HepG2 (cell line): ENCODE measurements around the gene HLF. TPM values are rescaled to one million over a fixed set of nuclear protein-coding genes. Genes with fewer than 3 reads are reported as not detected.

ENCODE experiments used
- AKNA ChIP-seq: sonication (generic); formaldehyde crosslinking; IDR thresholded peaks from 2 replicates; pipeline ENCODE4 v1.4.0; 2020; ENCODE audit warnings: missing genetic modification reagents, borderline replicate concordance
- ARNT ChIP-seq: fragments of 450-650 bp; IDR thresholded peaks from 2 replicates; pipeline ENCODE4 v1.6.1; 2017
- BRCA1 ChIP-seq: sonication (generic); formaldehyde crosslinking; IDR thresholded peaks from 2 replicates; pipeline ENCODE4 v1.4.0; 2020; ENCODE audit warnings: missing genetic modification reagents
- FOXA3 ChIP-seq: IDR thresholded peaks from 2 replicates; pipeline ENCODE4 v1.6.1; 2016; ENCODE audit warnings: missing genetic modification reagents, missing compliant biosample characterization
- KIAA2018 ChIP-seq: sonication (generic); formaldehyde crosslinking; IDR thresholded peaks from 2 replicates; pipeline ENCODE4 v1.5.0; 2020; ENCODE audit warnings: mild to moderate bottlenecking, missing genetic modification reagents, borderline replicate concordance
- ZHX2 ChIP-seq, 2 experiments: sonication (generic) in 1 of 2; formaldehyde crosslinking in 1 of 2; IDR thresholded peaks; 2 replicates each; pipeline versions ENCODE4 v1.6.1 to v1.9.0; 2014 to 2022; ENCODE audit warnings: antibody characterized with exemption in 1 of 2, borderline replicate concordance in 1 of 2, inconsistent platforms in 1 of 2, low read depth in 1 of 2, missing genetic modification reagents in 1 of 2
- ZNF253 ChIP-seq: sonication (generic); formaldehyde crosslinking; IDR thresholded peaks from 2 replicates; pipeline ENCODE4 v1.8.0; 2022; ENCODE audit warnings: mild to moderate bottlenecking, missing genetic modification reagents, borderline replicate concordance
- ZNF501 ChIP-seq: sonication (generic); formaldehyde crosslinking; IDR thresholded peaks from 2 replicates; pipeline ENCODE4 v1.5.1; 2020; ENCODE audit warnings: mild to moderate bottlenecking, moderate library complexity, missing genetic modification reagents
- ZNF552 ChIP-seq: sonication (generic); formaldehyde crosslinking; IDR thresholded peaks from 2 replicates; pipeline ENCODE4 v1.9.0; 2022; ENCODE audit warnings: missing genetic modification reagents, mild to moderate bottlenecking, borderline replicate concordance
- ZNF878 ChIP-seq: sonication (generic); formaldehyde crosslinking; IDR thresholded peaks from 2 replicates; pipeline ENCODE4 v1.8.1; 2023; ENCODE audit warnings: mild to moderate bottlenecking, missing genetic modification reagents, moderate library complexity
- polyA plus RNA-seq, 8 experiments: library from polyadenylated mRNA; depleted of rRNA in 3 of 8; stranded (reverse) in 7 of 8; unstranded in 1 of 8; fragments of >200 nt; fragmentation: Illumina TruSeq in 4 of 8; extraction: Trizol in 4 of 8; gene quantifications; 2 replicates each; pipeline versions ENCODE4 v1.2.1 to v1.2.3, GENCODE V29; 2011 to 2016; ENCODE audit warnings: low read depth in 4 of 8, missing spikeins in 1 of 8, mixed read lengths in 1 of 8; ENCODE audit not compliant: insufficient read depth in 1 of 8
- total RNA-seq, 5 experiments: library from RNA; depleted of rRNA; stranded (reverse); fragments of >200 nt; fragmentation: Illumina TruSeq; extraction: Trizol; gene quantifications; 2 replicates each; pipeline ENCODE4 v1.2.3, GENCODE V29; 2016; ENCODE audit warnings: low read depth in 1 of 5

HLF gene
- total and polyA plus RNA-seq, 2 of the 13 experiments (the other 11 are each of a cell fraction or from before 2014, with no cell fraction given): 202 to 346 TPM

- no peak for TF ChIP-seq KIAA2018
- TF ChIP-seq FOXA3 (CRISPR knock-in tag): no peak
- TF ChIP-seq ZNF878 (CRISPR knock-in tag): no peak
- TF ChIP-seq AKNA (CRISPR knock-in tag): peak; percentile 84; the same call in 1 of the 2 replicates
- no peak for TF ChIP-seq ARNT
- no peak; the same call in 1 of the 2 replicates for TF ChIP-seq ZHX2 (IDR thresholded peaks at IDR 0.05; ENCODE audit: low read depth)
- no peak for TF ChIP-seq ZHX2 (CRISPR knock-in tag; IDR thresholded peaks at IDR 0.05; ENCODE audit: borderline replicate concordance)
- TF ChIP-seq ZNF501 (CRISPR knock-in tag): no peak
- no peak for TF ChIP-seq ZNF552
- peak; percentile 60 for TF ChIP-seq BRCA1 (CRISPR knock-in tag)
- TF ChIP-seq ZNF253 (CRISPR knock-in tag): no peak
Measured at GRCh38 chr17:55284944-55285339, 20.2 kb downstream of the HLF start (continued).
